ENCODE measurements around the gene PRR33.
A peak's percentile ranks its signal among the peaks of the same experiment; 100 is the strongest.

Gene PRR33

GRCh38 chr11:1868636-1869291, 22.9 kb downstream of the PRR33 start:
- Histone ChIP-seq H3K9me3 (ENCODE audit: control insufficient read depth, low read length) (no peaks in the 10 kb centered on the region), H3K4me2 (ENCODE audit: low read length, poor library complexity, severe bottlenecking) (no peak overlapping the region), H3K14ac (ENCODE audit: low read length in 2 of 2) (peak overlapping the region in 1 of 2 experiments; percentile 50), H2BK5ac (ENCODE audit: low read depth, low read length, poor library complexity, severe bottlenecking) (no peak overlapping the region), H3K4ac (ENCODE audit: low read depth in 1 of 2, low read length in 2 of 2) (peak overlapping the region; percentile 19 to 31), H3K36me3 (ENCODE audit: control insufficient read depth in 1 of 2, insufficient read depth in 2 of 2, low read depth in 1 of 2, low read length in 2 of 2) (no peaks in the 10 kb centered on the region), H2BK15ac (ENCODE audit: low read depth, poor library complexity, severe bottlenecking) (peak overlapping the region; percentile 77), H2BK120ac (ENCODE audit: low read depth, low read length) (peak overlapping the region; percentile 65), H3K79me1 (replicated peaks; ENCODE audit: low read length, poor library complexity, severe bottlenecking) (no peaks in the 10 kb centered on the region), H3K27ac (ENCODE audit: low read length, poor library complexity, severe bottlenecking) (no peak overlapping the region), H4K91ac (ENCODE audit: low read length) (peak overlapping the region; percentile 80), H2AK5ac (ENCODE audit: low read length, severe bottlenecking) (peak overlapping the region; percentile 26), H2AFZ (ENCODE audit: low read depth, low read length) (no peak overlapping the region), H3K9ac (ENCODE audit: low read length) (peak overlapping the region; percentile 88), H4K8ac (ENCODE audit: low read length) (no peak overlapping the region), H3K27me3 (ENCODE audit: control insufficient read depth in 1 of 2, insufficient read depth in 1 of 2, low read length in 2 of 2) (peaks cover 0 to 32% of the 10 kb centered on the region in 2 experiments), H2BK12ac (ENCODE audit: low read length in 2 of 2) (peak overlapping the region; percentile 20 to 81), H3K4me1 (ENCODE audit: control insufficient read depth, insufficient read depth, low read depth, low read length) (peaks cover 59% of the 10 kb centered on the region), H3K18ac (ENCODE audit: low read depth in 1 of 2, low read length in 2 of 2) (peak overlapping the region in 1 of 2 experiments; percentile 30), H3K4me3 (ENCODE audit: insufficient read depth in 1 of 2, low read depth in 1 of 2, low read length in 2 of 2) (peak overlapping the region in 1 of 2 experiments; percentile 86), H3K23ac (ENCODE audit: low read length in 2 of 2) (no peak overlapping the region)
- 79% methylated on average over 25 of the region's 25 CpGs for WGBS
- DNase-seq = no peak

DNA sequence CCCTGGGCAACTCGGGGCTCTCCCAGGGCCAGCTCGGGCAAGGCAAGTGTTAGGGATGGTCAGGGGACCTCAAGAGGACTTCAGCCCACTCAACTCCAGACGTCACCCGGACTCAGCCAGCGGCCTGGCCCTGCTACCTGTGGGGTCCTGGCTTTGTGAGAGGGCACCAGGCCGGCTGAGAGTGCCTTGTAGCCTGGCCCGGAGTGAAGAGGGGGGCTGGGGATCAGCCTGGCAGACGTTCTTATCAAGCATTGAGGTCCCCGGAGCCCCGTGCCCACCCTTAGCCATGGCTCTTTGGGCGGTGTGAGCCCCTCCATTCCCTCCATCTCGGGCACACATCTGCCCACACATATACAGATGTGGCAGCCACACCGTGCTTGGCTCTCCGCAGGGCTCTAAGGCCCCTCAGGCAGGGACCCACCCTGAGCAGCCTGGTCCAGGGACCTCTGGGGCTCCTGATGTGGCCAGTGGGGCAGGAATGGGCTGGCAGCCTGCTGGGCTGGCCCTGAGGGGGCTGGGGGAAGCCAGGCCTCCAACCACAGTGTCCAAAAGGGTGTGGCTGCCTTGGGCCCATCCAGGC, 23.5 kb downstream of the PRR33 start:
- peak overlapping the region in 1 of 2 experiments; percentile 56 for H3K14ac ChIP-seq (ENCODE audit: low read length in 2 of 2)
- H3K9me3 ChIP-seq (ENCODE audit: control insufficient read depth, low read length) = no peaks in the 10 kb centered on the region
- DNase-seq = no peak
- H3K23ac ChIP-seq (ENCODE audit: low read length in 2 of 2) = no peak overlapping the region
- H2BK12ac ChIP-seq (ENCODE audit: low read length in 2 of 2) = peak overlapping the region; percentile 20 to 81
- peak overlapping the region in 1 of 2 experiments; percentile 86 for H3K4me3 ChIP-seq (ENCODE audit: insufficient read depth in 1 of 2, low read depth in 1 of 2, low read length in 2 of 2)
- H3K4me1 ChIP-seq (ENCODE audit: control insufficient read depth, insufficient read depth, low read depth, low read length) = peaks cover 61% of the 10 kb centered on the region
- H3K27ac ChIP-seq (ENCODE audit: low read length, poor library complexity, severe bottlenecking) = no peak overlapping the region
- no peak overlapping the region for H2BK5ac ChIP-seq (ENCODE audit: low read depth, low read length, poor library complexity, severe bottlenecking)
- no peak overlapping the region for H2AFZ ChIP-seq (ENCODE audit: low read depth, low read length)
- H3K27me3 ChIP-seq (ENCODE audit: control insufficient read depth in 1 of 2, insufficient read depth in 1 of 2, low read length in 2 of 2) = peaks cover 0 to 32% of the 10 kb centered on the region in 2 experiments
- peak overlapping the region; percentile 65 for H2BK120ac ChIP-seq (ENCODE audit: low read depth, low read length)
- peak overlapping the region; percentile 80 for H4K91ac ChIP-seq (ENCODE audit: low read length)
- 86% methylated on average over 14 of the region's 14 CpGs for WGBS
- H3K4ac ChIP-seq (ENCODE audit: low read depth in 1 of 2, low read length in 2 of 2) = peak overlapping the region in 1 of 2 experiments; percentile 31
- no peak overlapping the region for H3K4me2 ChIP-seq (ENCODE audit: low read length, poor library complexity, severe bottlenecking)
- H2BK15ac ChIP-seq (ENCODE audit: low read depth, poor library complexity, severe bottlenecking) = peak overlapping the region; percentile 77
- peak overlapping the region; percentile 88 for H3K9ac ChIP-seq (ENCODE audit: low read length)
- peak overlapping the region; percentile 26 for H2AK5ac ChIP-seq (ENCODE audit: low read length, severe bottlenecking)
- H4K8ac ChIP-seq (ENCODE audit: low read length) = no peak overlapping the region
- H3K18ac ChIP-seq (ENCODE audit: low read depth in 1 of 2, low read length in 2 of 2) = peak overlapping the region in 1 of 2 experiments; percentile 41
- H3K36me3 ChIP-seq (ENCODE audit: control insufficient read depth in 1 of 2, insufficient read depth in 2 of 2, low read depth in 1 of 2, low read length in 2 of 2) = no peaks in the 10 kb centered on the region
- H3K79me1 ChIP-seq (replicated peaks; ENCODE audit: low read length, poor library complexity, severe bottlenecking) = no peaks in the 10 kb centered on the region

- Histone ChIP-seq H2AFZ (ENCODE audit: low read depth, low read length) (no peak overlapping the region), H3K27ac (ENCODE audit: low read length, poor library complexity, severe bottlenecking) (no peak overlapping the region), H2BK15ac (ENCODE audit: low read depth, poor library complexity, severe bottlenecking) (no peak overlapping the region), H3K4me3 (ENCODE audit: insufficient read depth in 1 of 2, low read depth in 1 of 2, low read length in 2 of 2) (no peak overlapping the region), H3K4me2 (ENCODE audit: low read length, poor library complexity, severe bottlenecking) (no peak overlapping the region), H2BK12ac (ENCODE audit: low read length in 2 of 2) (peak overlapping the region in 1 of 2 experiments; percentile 29), H3K9me3 (ENCODE audit: control insufficient read depth, low read length) (no peaks in the 10 kb centered on the region), H3K36me3 (ENCODE audit: control insufficient read depth in 1 of 2, insufficient read depth in 2 of 2, low read depth in 1 of 2, low read length in 2 of 2) (no peaks in the 10 kb centered on the region), H3K4ac (ENCODE audit: low read depth in 1 of 2, low read length in 2 of 2) (no peak overlapping the region), H3K14ac (ENCODE audit: low read length in 2 of 2) (no peak overlapping the region), H4K8ac (ENCODE audit: low read length) (no peak overlapping the region), H2BK120ac (ENCODE audit: low read depth, low read length) (no peak overlapping the region), H3K79me1 (replicated peaks; ENCODE audit: low read length, poor library complexity, severe bottlenecking) (no peaks in the 10 kb centered on the region), H3K9ac (ENCODE audit: low read length) (no peak overlapping the region), H4K91ac (ENCODE audit: low read length) (peak overlapping the region; percentile 41), H3K27me3 (ENCODE audit: control insufficient read depth in 1 of 2, insufficient read depth in 1 of 2, low read length in 2 of 2) (peaks cover 0 to 36% of the 10 kb centered on the region in 2 experiments), H3K4me1 (ENCODE audit: control insufficient read depth, insufficient read depth, low read depth, low read length) (peaks cover 61% of the 10 kb centered on the region), H3K23ac (ENCODE audit: low read length in 2 of 2) (no peak overlapping the region), H3K18ac (ENCODE audit: low read depth in 1 of 2, low read length in 2 of 2) (no peak overlapping the region), H2AK5ac (ENCODE audit: low read length, severe bottlenecking) (no peak overlapping the region), H2BK5ac (ENCODE audit: low read depth, low read length, poor library complexity, severe bottlenecking) (no peak overlapping the region)
- WGBS = 95% methylated on average over 8 of the region's 8 CpGs
- DNase-seq = no peak
These were observed 24.3 kb downstream of the PRR33 start for GRCh38 chr11:1867381-1867780.

GRCh38 chr11:1866776-1867175, 24.9 kb downstream of the PRR33 start:
- H3K27me3 ChIP-seq (ENCODE audit: control insufficient read depth in 1 of 2, insufficient read depth in 1 of 2, low read length in 2 of 2) = peaks cover 0 to 37% of the 10 kb centered on the region in 2 experiments

More at GRCh38 chr11:1866776-1867175, 24.9 kb downstream of the PRR33 start:
- Histone ChIP-seq H3K4me1 (ENCODE audit: control insufficient read depth, insufficient read depth, low read depth, low read length) (peaks cover 56% of the 10 kb centered on the region), H3K79me1 (replicated peaks; ENCODE audit: low read length, poor library complexity, severe bottlenecking) (no peaks in the 10 kb centered on the region), H3K4ac (ENCODE audit: low read depth in 1 of 2, low read length in 2 of 2) (no peak overlapping the region), H3K23ac (ENCODE audit: low read length in 2 of 2) (no peak overlapping the region), H3K14ac (ENCODE audit: low read length in 2 of 2) (peak overlapping the region in 1 of 2 experiments; percentile 31), H2BK15ac (ENCODE audit: low read depth, poor library complexity, severe bottlenecking) (no peak overlapping the region), H3K9ac (ENCODE audit: low read length) (no peak overlapping the region), H3K4me2 (ENCODE audit: low read length, poor library complexity, severe bottlenecking) (no peak overlapping the region), H2BK120ac (ENCODE audit: low read depth, low read length) (no peak overlapping the region), H2BK12ac (ENCODE audit: low read length in 2 of 2) (peak overlapping the region; percentile 16 to 18), H3K18ac (ENCODE audit: low read depth in 1 of 2, low read length in 2 of 2) (peak overlapping the region in 1 of 2 experiments; percentile 35), H2AK5ac (ENCODE audit: low read length, severe bottlenecking) (no peak overlapping the region), H3K9me3 (ENCODE audit: control insufficient read depth, low read length) (no peaks in the 10 kb centered on the region), H2AFZ (ENCODE audit: low read depth, low read length) (no peak overlapping the region), H3K27ac (ENCODE audit: low read length, poor library complexity, severe bottlenecking) (no peak overlapping the region), H4K91ac (ENCODE audit: low read length) (no peak overlapping the region), H3K36me3 (ENCODE audit: control insufficient read depth in 1 of 2, insufficient read depth in 2 of 2, low read depth in 1 of 2, low read length in 2 of 2) (no peaks in the 10 kb centered on the region), H2BK5ac (ENCODE audit: low read depth, low read length, poor library complexity, severe bottlenecking) (no peak overlapping the region), H4K8ac (ENCODE audit: low read length) (peak overlapping the region; percentile 5), H3K4me3 (ENCODE audit: insufficient read depth in 1 of 2, low read depth in 1 of 2, low read length in 2 of 2) (no peak overlapping the region)
- 83% methylated on average over 15 of the region's 15 CpGs for WGBS
- no peak for DNase-seq

Data from mesenchymal stem cell (in vitro differentiated cells and primary cell).